Suppressor macrophage (primary cell): ENCODE results near the gene JOSD1.
A peak's percentile ranks its signal among the peaks of the same experiment; 100 is the strongest.

ENCODE experiments used
- DNase-seq, 4 experiments: peaks; one replicate each; pipeline ENCODE4 v3.0.0-alpha.2; 2020 to 2022
- total RNA-seq, 17 experiments: gene quantifications; one replicate each; lab custom pipeline; 2026; ENCODE audit warnings: mixed read lengths in 6 of 17, inconsistent platforms in 3 of 17; lab: John Stamatoyannopoulos, UW

The JOSD1 gene
- total RNA-seq = 81.2 to 112 (median 93.2) reads per million in 17 experiments

DNA sequence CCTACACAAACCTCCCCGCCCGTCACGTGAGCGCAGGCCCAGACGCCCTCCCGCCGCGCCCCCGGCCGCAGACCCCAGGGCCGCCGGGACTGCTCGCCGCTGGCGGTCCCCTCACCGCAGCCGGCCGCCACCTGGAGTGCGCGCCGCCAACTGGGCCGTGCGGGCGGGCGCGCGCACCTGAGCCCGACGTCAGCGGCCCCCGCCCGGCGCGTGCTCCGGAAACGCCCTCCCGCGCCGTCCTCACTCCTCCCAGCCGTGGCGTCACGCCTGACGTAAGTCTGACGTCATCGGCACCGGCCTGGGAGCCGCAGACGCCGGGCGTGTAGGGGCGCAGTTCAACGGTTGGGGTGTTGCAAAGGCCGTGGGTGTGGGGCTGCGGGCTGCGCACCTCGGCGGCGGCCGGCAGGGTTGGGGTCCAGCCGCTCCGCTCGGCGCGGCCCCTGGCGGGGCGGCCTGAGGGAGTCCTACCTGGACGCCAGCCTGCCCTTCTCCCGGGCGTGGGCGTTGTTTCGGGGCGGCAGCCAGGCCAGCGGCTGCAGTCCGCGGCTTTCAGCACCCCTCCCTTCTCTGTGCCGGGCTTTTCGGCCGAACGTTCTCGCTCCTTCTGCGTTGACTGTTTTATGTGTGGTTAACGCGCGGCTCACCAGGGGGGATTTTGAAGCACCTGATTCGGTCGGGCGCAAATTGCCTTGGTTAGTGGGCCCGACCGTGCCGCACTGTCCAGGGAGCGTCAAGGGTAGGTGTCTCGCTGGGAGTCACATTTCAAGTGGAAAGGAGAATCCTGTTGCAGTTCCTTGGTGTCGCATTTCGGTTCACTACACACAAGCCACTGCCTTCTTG, at the start of gene JOSD1:
Gene JOSD1 (minus strand): TSS at position 155 of the 840 bp plus-strand sequence. CDS start 956 bp downstream, outside the sequence.
- peak; percentile 98 to 99 (median 99) for DNase-seq

DNA sequence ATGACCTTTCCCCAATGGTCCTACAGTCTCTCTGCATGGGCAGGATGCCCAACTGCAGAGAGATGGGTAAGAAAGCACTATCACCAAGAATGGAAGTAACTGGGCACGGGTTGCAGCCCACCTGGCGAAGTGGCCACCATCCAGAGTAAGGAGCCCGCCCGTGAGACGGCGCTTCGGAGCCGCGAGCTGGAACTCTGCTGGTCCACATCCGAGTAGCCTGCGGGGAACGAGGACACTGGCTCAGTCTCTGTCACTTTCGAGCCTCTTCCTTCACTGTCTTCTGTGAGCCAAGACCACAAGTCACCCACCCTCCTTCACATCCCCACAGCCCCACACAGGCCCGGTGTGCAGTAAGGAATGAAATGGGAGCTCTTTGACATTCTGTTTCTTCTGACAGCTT, 49.4 kb upstream of the JOSD1 start:
- no peak for DNase-seq

DNA sequence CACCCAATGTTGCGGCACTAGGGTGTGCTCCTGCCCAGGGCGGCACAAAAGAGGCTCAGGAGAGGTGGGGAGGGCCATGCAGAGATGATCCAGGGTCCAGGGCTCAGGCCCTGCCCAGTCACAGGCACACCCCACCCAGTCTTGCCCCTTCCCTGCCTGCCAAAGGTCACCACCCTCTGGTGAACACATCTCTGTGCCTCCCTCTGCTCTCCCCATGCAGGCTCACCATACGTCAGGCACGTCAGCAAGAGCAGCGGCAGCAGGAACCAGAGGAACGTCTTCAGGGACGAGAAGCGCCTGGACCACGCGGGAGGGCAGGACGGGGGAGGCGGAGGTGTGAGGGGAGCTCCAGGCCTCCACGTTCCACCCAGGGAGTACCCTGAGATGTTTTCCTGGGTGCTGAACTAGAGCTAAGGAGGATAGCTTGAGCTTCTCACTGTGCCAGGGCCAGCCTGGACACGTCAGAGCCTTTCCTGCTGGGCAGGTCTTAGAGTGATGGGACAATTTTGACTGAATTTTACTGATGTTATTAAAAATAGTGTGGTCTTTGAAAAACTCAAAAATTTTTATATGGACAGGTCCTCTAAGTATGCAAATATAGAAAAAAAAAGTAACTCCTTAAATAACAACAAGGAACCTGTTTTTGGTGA, 47.9 kb upstream of the JOSD1 start:
- no peak for DNase-seq

DNA sequence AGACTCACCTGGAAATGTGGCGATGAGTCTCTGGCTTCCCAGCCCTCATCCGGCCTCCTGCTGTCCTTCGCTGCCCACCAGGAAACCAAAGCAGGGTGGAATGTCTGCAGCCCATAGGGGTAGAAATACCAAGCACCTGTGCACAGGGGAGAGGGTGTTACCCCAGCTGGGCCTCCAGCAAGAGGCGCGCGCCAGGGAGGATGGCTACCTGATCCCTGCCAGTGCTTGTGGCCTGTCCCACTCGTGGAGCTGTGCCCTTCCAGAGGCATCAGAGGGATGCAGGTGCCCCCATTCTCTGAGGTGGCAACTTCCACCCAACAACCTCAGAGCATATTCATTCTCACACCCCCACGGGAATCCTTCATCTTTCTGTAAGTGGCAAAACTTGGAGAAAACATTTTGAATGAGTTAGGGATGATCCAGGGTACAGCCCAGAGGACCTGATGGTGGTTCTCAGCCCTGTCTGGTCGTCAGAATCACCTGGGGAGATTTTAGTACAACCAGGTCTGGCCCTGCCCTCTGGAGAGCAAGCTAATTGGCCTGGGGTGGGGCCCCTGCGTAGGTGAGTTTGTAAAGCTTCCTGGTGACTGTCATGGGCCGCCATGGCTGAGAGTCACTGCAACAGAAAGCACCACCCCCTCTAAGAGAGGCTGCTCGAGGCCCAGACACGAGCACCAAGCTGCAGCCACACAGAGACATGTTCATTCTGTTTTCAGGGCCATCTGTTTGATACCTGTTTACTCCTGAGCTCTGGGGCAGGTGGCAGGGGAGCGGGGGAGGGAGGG, 45.1 kb upstream of the JOSD1 start:
- DNase-seq = no peak

DNA sequence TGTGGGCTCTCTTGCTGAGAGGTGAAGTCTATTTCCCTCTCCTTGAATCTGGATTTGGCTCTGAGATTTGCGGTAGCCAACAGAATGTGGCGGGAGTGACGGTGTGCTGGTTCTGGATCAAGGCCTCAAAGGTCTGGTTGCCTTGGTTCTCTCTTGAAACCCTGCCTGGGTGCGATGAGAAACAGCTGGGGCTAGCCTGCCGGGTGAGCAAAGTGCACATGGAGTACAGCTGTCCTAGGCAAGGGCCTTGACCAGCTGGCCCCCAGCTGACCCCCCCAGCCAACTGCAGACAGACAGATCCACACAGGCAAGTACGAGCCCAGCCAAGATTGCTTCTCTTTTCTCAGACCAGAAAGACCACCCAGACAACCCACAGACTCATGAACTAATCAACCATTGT, 44.2 kb upstream of the JOSD1 start:
- no peak for DNase-seq

DNA sequence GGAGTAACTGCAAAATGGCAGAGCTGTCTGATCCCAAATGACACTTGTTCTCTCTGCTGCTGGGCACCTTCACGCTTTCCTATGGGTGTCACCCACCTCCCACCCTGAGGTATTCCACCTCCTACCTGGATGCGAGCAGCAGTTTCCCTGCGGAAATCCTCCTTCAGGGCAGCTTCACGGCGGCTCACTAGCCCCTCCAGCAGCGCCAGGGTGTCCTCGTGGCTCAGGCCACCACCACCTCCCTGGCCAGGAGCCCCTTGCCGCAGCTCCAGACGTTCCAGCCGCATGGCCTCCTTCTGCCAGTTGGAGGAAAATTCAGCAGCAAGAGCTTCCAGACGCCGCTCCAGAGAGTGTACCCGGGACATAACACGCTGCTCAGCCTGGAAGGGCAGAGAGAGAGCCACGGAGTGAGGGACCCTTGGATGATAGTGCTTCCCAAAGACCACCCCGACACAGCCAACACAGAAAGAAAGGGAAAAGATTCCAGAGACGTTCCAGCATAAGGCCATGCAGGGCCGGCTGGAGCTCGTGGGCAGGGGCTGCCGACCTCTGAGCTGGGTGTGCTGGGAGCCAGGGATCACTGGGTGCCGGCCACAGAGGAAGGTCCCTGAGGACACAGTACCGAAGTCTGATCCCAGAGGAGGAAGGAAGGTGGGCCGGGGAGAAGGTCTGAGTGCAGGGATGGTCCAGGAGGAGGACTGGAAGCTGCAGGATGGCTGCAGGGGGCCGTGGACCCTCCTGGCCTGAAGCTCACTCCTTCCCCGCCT, 41.6 kb upstream of the JOSD1 start:
- no peak for DNase-seq

DNA sequence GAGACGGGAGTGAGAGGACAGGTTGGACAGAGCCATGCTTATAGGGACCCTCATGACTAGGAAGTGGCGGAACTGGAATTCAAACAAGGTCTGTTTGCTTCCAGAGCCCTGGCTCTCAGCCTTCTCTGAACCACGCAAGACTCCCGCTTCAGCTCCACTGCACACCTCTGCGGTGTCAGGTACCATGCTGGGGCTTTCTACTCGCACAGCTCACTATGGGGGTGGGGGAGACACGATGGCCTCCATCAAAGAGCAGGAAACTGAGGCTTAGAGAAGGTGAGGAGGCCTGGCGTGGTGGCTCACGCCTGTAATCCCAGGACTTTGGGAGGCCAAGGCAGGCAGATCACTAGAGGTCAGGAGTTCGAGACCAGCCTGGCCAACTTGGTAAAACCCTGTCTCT, 40.8 kb upstream of the JOSD1 start:
- DNase-seq = no peak

DNA sequence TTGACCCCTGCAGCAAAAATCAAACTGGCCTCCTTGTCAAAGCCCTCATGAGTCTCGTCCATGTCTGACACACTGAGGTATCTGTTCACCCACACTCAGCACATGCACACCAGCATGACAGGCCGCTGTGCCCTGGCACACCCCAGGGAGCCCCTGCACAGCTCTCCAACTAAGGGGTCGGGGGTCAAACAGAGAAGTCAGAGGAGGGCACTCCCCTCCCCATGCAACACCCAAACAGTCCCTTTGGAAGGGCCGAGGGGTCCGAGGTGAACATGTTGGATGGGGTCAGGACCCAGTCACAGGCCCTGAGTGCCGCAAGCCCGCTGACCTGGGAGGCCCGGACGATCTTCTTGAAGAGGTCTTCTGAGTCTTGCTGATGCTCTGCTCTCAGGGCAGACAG, 40.4 kb upstream of the JOSD1 start:
- DNase-seq = no peak

DNA sequence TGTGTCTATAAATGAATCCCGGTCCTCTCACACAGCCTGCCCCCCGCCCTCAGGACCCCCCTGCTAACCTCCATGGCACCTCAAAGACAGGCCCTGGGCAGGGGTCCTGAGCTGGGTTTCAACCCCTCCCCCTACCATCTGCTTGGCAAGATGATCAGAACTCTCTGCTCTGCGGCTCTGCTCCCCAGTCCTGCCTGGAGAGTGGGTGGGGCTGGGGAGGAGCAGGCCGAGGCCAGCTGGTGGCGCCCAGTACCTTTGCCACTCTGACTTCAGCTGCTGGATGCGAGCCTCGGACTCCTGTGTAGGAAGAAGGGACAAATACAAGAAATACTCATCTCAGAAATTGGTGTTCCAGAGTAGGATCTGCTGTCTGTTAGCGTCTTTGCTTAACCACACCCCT, 40.0 kb upstream of the JOSD1 start:
- DNase-seq = no peak

DNA sequence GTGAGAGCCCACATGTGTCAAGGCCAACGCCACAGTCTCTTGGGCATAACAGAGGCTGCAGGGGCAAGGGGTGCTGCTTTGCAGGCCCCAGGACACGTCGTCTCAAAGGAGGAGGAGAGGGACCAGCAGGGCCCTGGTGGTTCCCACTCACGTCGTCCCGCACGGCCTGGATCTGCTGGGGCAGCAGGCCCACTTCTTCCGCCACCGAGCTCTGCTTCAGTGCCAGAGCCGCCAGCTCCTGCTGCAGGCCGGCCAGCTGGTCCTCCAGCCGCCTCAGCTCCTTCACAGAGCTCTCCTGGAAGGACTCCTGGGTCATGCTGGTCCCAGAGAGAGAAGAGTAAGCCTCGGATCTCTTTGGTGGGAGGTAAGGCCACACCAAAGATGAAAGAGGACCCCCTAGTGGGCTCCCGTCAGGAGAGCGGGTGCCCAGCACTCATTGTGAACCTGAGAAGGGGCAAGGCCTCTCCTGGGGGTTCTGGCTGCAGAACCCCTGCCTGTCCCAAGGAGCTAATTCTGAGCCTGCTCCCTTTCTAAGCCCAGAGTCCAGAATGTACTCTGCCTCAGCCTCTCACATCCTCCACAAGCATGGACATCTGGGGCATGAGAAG, 39.5 kb upstream of the JOSD1 start:
- DNase-seq = no peak

DNA sequence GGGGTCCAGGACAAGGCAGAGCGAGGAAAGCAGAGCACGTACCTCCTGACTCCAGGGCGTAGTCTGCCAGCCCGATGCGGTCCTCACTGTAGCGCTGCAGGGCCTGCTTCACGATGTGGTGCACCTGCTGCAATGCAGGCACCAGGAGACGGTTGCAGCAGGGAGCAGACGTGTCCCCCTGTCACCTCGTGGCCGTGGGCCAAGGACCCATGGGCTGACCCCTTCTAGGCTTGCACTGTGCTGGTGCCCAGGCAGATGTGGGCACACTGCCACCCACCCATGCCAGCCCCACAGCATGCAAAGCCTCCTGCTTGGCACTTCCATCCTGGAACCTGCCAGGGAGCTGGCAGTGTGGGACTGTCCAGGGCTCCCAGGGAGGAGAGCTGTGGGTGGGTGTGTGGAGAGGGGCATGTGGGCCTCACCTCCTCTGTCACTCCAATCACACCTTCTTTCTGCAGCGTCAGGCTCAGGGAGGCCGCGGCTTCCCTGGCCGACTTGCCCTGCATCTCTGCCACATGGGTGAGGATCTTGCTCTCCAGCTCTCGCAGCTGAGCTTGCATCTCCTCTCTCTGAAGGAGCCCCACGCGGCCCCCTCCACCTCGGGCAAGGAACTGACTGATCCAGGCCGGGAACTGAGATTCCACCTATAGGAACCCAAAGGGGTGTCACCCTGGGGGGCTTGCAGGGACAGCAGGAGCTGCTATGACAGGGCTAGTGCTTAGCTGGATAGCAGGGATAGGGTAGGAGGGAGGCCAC, 38.7 kb upstream of the JOSD1 start:
- DNase-seq = no peak

DNA sequence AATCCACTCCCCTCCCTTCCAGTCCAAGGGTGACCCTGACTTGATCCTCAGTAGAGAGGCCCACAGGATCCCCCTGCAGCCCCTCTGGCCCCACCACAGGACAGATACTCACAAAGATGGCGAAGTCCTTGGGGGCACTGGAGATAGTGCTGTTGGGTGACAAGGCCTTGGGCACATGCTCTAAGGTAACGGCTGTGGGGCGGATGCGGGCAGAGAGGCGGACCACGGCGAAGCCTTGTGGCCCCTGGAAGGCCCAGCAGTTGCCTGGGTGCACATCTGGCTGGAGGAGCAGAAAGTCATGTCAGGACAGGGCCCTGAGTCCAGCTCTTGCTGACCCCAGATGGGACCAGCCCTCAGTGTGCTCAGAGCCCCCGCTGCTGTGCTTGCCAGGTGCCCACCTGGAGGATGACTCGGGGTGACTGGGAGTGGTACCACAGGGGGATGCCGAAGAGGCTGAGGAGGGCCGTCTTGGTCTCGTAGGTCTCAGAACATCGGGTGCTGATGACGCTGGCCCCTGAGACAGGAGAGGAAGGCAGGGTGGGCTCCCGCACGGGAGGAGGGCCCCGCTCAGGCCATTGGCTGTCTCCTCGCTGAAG, 37.8 kb upstream of the JOSD1 start:
- DNase-seq = no peak

DNA sequence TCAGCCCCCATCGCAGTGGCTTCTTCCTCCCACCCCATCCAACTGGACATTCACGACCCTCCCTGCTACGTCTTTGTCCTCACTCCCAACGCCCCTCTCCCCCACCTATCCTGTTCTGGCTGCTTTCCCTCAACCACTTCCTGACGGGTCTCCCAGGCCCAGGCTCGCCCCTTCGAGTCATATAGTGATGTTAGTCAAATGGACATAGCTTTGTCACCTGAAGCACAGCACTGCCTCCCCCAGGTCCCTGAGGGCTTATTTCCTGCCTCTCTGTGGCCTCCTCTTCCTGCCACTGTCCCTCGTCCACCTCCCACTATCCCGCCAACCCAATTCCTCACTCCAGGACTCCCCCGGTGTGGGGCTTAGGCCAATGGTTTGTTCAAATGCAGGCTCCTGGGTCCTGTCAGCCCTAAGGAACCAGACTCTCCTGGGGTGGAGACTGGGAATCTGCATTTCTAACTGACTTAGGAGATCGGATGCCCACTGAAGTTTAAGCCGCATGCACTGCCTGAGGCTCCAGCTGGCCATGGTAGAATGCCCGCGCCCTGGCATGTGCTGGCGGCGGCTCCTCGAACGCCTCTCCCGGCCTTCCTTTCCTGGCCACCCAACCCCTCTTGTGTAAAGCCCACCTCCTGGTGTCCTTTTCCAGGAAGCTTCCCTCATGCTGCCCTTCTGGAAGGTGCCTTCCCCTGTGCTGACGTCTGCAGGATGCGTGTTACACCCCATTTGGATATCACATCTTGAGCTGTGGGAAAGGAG, 36.7 kb upstream of the JOSD1 start:
- DNase-seq = no peak

DNA sequence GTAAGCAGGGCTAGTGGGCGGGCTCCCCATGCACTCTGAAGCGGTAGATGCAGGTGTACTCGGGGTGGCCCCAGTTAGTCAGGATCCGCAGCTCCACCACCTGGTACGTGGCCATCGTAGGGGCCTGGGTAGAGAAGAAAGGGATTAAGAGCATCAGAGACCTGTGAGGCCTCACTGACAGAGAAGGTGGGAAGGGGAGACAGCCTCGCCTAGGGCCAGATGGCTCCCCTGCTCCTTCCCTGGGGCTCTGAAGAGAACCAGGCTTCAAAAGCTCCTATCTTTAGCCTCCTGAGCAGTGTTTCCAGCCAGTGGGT, 35.5 kb upstream of the JOSD1 start:
- DNase-seq = no peak

DNA sequence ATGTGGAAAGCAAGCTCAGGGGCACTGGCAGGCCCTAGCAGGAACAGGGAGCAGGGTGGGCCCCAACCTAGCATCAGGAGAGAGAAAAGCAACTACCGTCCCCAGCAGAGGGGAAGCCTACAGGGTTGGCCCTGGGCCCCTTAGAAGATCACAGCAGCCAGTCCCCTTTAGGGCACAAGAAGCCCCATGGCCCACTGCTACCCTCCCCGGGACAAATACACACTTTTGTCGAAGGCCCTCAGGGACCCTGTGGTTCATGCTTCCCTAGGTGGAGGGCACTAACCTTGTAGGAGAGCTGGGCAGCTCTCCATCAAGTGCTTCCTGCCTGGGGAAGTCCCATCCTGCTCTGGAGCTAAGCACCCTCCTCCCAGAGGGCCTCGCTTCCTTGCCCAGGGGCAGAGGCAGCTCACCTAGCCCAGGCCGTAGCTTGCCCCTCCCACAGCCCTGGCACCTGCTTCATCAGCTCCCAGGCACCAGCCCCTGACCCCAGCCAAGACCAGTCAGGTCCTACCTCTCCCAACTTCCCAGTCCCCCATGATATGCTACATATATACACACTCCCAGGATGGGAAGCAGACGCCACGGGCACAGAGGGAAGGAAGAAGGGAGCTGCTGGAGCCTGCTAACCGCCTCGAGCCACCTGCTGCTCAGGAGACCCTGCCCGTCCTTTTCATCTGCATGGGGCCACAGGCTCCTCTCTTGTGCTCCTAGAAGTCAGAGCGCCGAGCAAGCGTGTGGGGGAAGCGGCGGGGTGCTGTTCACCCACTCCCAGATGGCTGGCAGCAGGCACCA, 34.9 kb upstream of the JOSD1 start:
- no peak for DNase-seq

DNA sequence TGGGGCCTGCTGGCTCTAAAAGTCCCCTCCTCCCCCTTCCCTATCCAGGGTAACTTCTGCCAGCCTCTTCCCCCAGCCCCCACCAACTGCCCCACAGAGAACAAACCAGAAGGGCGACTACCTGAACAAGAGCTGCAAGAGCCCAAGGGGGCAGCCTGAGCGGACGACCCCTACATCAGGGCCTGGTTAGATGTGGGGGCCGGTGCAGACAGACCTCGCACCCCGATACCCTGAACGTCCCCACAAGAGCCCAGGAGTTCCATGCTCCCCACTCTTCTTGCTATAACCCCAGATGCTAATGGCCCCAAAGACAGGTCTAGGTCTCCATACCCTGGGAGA, 34.4 kb upstream of the JOSD1 start:
- no peak for DNase-seq

DNA sequence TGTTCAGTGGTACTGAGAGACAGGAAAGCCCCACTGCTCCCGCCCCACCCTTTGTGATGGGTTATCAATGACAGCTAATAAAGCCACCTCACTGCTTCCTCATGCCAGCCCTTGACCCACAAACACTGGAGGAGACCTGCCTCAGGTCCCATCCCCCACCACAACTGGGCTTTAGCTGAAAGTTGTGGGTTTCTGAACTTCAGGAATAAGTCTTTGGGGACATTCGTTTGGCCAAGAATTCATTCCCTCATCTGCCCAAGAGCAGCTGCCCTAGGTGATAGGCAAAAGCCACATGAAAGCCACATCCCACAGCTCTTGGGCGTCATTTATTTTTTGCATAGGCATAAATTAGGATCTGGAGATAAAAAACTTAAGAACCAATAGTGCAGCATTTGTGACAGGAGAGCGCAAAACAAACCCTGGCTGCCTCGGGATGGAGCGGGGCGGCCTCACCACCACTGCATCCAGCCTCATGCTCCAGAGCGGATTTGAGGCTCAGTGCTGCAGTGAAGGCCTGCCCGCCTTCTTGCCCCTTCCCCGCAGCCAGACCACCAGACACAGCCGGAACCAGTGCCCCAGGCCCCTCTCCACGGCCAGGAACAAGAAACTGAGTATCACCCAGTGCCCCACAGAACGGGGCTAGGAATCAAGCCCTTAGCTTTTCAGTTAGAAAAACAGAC, 33.8 kb upstream of the JOSD1 start:
- no peak for DNase-seq

DNA sequence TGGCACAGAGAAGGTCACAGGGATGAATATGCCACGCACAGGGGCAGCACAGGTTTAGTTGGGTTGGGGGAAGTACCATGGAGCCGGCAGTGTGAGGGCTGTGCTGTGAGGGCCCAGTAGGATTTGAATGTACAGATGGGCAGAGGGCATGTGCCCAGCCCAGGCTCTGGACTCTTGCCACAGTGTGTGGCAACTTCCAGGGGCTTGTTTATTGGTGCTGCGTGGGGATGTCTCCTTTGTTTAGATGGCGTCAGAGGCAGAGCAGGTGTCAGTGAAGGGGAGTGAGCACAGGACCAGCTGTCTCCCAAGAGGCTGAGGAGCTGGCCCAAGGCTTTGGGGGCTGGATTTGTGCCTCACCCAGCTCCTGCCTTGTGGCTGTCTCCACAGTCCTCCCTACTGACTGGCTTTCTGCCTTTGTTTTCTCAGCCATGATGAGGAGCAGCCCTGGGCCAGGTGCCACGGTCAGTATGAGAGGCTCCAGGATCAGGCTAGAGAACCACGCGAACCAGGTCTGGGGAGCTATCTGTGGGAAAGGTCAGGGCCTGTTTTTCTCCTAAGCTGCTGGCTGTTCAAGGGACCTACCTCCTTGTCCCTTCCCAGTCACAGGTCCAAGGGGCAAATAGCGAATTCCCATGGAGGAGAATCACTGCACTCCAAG, 33.1 kb upstream of the JOSD1 start:
- no peak for DNase-seq
